A549 treated with ZK216348 at 1 μM for 4 hours (cell line): ENCODE data around the gene OR5AC2. TPM values are rescaled to one million over a fixed set of nuclear protein-coding genes. Genes with fewer than 3 reads are reported as not detected.

ENCODE experiments used
- total RNA-seq: library from RNA; stranded (reverse); fragments of 200-300 nt; extraction: Qiagen RNA extraction; gene quantifications from 5 replicates; pipeline ENCODE4 v1.2.3, GENCODE V29; 2022; ENCODE audit warnings: low read depth

Gene OR5AC2
- total RNA-seq = not detected in 5 replicates

GRCh38 chr3:98086873-98087272, at the start of gene OR5AC2:
OR5AC2 (plus strand) TSS chr3:98087173; CDS start chr3:98087173, 0 bp downstream.

GRCh38 chr3:98130421-98130820, 43.4 kb downstream of the OR5AC2 start, which contains the start of gene OR5H1:
OR5H1 (plus strand) TSS chr3:98130721; CDS start chr3:98132698, 1,977 bp downstream.

Other genes starting within 250 kb of the OR5AC2 start
- gene RIOX2, start 114.7 kb upstream of the OR5AC2 start, total RNA-seq = 29.7 to 35.8 TPM (median 31.2 TPM) in 5 replicates
- gene GABRR3, start 51.9 kb upstream of the OR5AC2 start, total RNA-seq = not detected in 5 replicates
- gene OR5H1, start 43.5 kb downstream of the OR5AC2 start, total RNA-seq = not detected in 5 replicates
- gene OR5H14, start 60.3 kb downstream of the OR5AC2 start, total RNA-seq = not detected in 5 replicates
- not detected in 5 replicates for gene OR5H15, start 79.5 kb downstream of the OR5AC2 start, total RNA-seq
- gene OR5H6, start 177.1 kb downstream of the OR5AC2 start, total RNA-seq = not detected in 5 replicates
- gene OR5H2, start 195.3 kb downstream of the OR5AC2 start, total RNA-seq = not detected in 5 replicates